ENCODE data around the gene CDHR4.

- TF ChIP-seq POLR2A (IDR thresholded peaks at IDR 0.05; ENCODE audit: low read length) (no peak), GATA1 (IDR thresholded peaks at IDR 0.05; ENCODE audit: low read depth, low read length) (no peak)
These were observed 42.1 kb upstream of the CDHR4 start for GRCh38 chr3:49841806-49842205.

Data from erythroblast (primary cell).